Ovary (tissue), 3 donors: Measurements from ENCODE around the gene SLCO2A1.

Experiments used
- EP300 ChIP-seq: sonication (generic); formaldehyde crosslinking; IDR thresholded peaks from one replicate; pipeline ENCODE4 v1.6.1; 2017; ENCODE audit warnings: antibody characterized with exemption
- TF ChIP-seq, protein P1 (sequence below), 3 donors: fragments of 450-650 bp in 2 of 3; fragments of 200-600 bp in 1 of 3; IDR thresholded peaks; one replicate each; pipeline versions ENCODE4 v1.5.1 to v1.8.0; 2016 to 2022; ENCODE audit warnings: antibody characterized with exemption in 3 of 3, mild to moderate bottlenecking in 1 of 3
- donor health status: DM: no; HTN: no; CAD: no.

DNA sequence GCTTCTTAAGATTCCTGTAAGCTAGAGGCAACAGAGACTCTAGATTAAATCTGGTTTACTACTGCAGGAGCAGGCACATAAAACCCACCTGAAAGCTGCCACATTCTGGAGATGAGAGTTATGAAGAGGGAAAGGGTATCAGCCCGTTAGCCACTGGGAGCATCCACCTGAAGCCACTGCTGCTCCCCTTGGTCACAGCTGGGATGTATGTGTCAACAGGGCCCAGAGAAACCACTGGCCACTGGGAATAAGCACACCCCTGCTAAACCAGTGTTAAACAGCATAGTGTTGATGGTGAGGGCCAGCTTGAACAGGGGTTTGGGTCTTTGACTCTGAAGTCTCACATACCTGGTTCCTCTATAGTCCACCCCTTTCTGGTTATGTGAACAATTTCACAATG is 10.9 kb downstream of the SLCO2A1 start:
- TF ChIP-seq, protein P1, sequence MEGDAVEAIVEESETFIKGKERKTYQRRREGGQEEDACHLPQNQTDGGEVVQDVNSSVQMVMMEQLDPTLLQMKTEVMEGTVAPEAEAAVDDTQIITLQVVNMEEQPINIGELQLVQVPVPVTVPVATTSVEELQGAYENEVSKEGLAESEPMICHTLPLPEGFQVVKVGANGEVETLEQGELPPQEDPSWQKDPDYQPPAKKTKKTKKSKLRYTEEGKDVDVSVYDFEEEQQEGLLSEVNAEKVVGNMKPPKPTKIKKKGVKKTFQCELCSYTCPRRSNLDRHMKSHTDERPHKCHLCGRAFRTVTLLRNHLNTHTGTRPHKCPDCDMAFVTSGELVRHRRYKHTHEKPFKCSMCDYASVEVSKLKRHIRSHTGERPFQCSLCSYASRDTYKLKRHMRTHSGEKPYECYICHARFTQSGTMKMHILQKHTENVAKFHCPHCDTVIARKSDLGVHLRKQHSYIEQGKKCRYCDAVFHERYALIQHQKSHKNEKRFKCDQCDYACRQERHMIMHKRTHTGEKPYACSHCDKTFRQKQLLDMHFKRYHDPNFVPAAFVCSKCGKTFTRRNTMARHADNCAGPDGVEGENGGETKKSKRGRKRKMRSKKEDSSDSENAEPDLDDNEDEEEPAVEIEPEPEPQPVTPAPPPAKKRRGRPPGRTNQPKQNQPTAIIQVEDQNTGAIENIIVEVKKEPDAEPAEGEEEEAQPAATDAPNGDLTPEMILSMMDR (IDR thresholded peaks at IDR 0.05): no peak
- no peak for TF ChIP-seq EP300
